Measurements from ENCODE around the gene TCF7. TPM values are rescaled to one million over a fixed set of nuclear protein-coding genes. Genes with fewer than 3 reads are reported as not detected.

Gene TCF7
- total and polyA plus RNA-seq, 4 donors, result 1.3 to 2.7 (median 2.2) TPM

GRCh38 chr5:134112726-134113362 lies 1.6 kb upstream of the TCF7 start:
- 63% methylated on average over 18 of the region's 18 CpGs for WGBS
- TF ChIP-seq FOXA1 (IDR thresholded peaks at IDR 0.05) (no peak), SP1 (IDR thresholded peaks at IDR 0.05) (no peak), GABPA (IDR thresholded peaks at IDR 0.05 in 1 of 2, conservative IDR thresholded peaks at IDR 0.05 in 1 of 2) (no peak), RXRA (IDR thresholded peaks at IDR 0.05) (no peak), JUND (IDR thresholded peaks at IDR 0.05) (no peak), YY1 (IDR thresholded peaks at IDR 0.05) (no peak), FOXA2 (IDR thresholded peaks at IDR 0.05) (no peak), TAF1 (conservative IDR thresholded peaks at IDR 0.05) (no peak), ZBTB33 (IDR thresholded peaks at IDR 0.05) (no peak), RAD21 (IDR thresholded peaks at IDR 0.05) (no peak), NR2F2 (IDR thresholded peaks at IDR 0.05) (no peak), HNF4A (conservative IDR thresholded peaks at IDR 0.05) (no peak), HNF4G (IDR thresholded peaks at IDR 0.05) (no peak)
- TF ChIP-seq, protein P1, sequence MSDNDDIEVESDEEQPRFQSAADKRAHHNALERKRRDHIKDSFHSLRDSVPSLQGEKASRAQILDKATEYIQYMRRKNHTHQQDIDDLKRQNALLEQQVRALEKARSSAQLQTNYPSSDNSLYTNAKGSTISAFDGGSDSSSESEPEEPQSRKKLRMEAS (IDR thresholded peaks at IDR 0.05), result no peak
- TF ChIP-seq, protein P2, sequence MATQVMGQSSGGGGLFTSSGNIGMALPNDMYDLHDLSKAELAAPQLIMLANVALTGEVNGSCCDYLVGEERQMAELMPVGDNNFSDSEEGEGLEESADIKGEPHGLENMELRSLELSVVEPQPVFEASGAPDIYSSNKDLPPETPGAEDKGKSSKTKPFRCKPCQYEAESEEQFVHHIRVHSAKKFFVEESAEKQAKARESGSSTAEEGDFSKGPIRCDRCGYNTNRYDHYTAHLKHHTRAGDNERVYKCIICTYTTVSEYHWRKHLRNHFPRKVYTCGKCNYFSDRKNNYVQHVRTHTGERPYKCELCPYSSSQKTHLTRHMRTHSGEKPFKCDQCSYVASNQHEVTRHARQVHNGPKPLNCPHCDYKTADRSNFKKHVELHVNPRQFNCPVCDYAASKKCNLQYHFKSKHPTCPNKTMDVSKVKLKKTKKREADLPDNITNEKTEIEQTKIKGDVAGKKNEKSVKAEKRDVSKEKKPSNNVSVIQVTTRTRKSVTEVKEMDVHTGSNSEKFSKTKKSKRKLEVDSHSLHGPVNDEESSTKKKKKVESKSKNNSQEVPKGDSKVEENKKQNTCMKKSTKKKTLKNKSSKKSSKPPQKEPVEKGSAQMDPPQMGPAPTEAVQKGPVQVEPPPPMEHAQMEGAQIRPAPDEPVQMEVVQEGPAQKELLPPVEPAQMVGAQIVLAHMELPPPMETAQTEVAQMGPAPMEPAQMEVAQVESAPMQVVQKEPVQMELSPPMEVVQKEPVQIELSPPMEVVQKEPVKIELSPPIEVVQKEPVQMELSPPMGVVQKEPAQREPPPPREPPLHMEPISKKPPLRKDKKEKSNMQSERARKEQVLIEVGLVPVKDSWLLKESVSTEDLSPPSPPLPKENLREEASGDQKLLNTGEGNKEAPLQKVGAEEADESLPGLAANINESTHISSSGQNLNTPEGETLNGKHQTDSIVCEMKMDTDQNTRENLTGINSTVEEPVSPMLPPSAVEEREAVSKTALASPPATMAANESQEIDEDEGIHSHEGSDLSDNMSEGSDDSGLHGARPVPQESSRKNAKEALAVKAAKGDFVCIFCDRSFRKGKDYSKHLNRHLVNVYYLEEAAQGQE (IDR thresholded peaks at IDR 0.05), result no peak
- TF ChIP-seq, protein P3, sequence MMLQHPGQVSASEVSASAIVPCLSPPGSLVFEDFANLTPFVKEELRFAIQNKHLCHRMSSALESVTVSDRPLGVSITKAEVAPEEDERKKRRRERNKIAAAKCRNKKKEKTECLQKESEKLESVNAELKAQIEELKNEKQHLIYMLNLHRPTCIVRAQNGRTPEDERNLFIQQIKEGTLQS (IDR thresholded peaks at IDR 0.05), result no peak
- TF ChIP-seq, protein P4, sequence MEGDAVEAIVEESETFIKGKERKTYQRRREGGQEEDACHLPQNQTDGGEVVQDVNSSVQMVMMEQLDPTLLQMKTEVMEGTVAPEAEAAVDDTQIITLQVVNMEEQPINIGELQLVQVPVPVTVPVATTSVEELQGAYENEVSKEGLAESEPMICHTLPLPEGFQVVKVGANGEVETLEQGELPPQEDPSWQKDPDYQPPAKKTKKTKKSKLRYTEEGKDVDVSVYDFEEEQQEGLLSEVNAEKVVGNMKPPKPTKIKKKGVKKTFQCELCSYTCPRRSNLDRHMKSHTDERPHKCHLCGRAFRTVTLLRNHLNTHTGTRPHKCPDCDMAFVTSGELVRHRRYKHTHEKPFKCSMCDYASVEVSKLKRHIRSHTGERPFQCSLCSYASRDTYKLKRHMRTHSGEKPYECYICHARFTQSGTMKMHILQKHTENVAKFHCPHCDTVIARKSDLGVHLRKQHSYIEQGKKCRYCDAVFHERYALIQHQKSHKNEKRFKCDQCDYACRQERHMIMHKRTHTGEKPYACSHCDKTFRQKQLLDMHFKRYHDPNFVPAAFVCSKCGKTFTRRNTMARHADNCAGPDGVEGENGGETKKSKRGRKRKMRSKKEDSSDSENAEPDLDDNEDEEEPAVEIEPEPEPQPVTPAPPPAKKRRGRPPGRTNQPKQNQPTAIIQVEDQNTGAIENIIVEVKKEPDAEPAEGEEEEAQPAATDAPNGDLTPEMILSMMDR (IDR thresholded peaks at IDR 0.05; ENCODE audit: low read depth, low read length, missing input control), result no peak
- H3K4me3 ChIP-seq (ENCODE audit: low read depth in 1 of 3, low read length in 3 of 3), result no peak overlapping the region

More at GRCh38 chr5:134112726-134113362, 1.6 kb upstream of the TCF7 start:
- Histone ChIP-seq H3K27ac (ENCODE audit: low read depth in 1 of 2, low read length in 2 of 2) (no peak overlapping the region), H3K27me3 (ENCODE audit: control insufficient read depth in 4 of 4, insufficient read depth in 4 of 4, low read length in 3 of 4) (no peaks in the 10 kb centered on the region), H3K9ac (ENCODE audit: low read depth in 1 of 2, low read length in 2 of 2) (no peak overlapping the region), H3K4me1 (ENCODE audit: control insufficient read depth in 4 of 4, insufficient read depth in 4 of 4, low read length in 3 of 4) (peaks cover 2 to 11% (median 8%) of the 10 kb centered on the region in 4 donors), H3K36me3 (ENCODE audit: control insufficient read depth in 4 of 4, insufficient read depth in 3 of 4, low read depth in 1 of 4, low read length in 3 of 4) (no peaks in the 10 kb centered on the region), H3K9me3 (ENCODE audit: control insufficient read depth in 4 of 4, low read length in 3 of 4) (no peaks in the 10 kb centered on the region)
- no peak for DNase-seq (ENCODE audit: low spot score)

Data from liver (tissue), 9 donors.